GM13977 (cell line): ENCODE measurements around the gene CXXC5.

Experiments
- DNase-seq: peaks from one replicate; pipeline ENCODE4 v3.0.0; 2012; ENCODE audit warnings: low spot score
- in situ Hi-C: fragments of 300-500 bp; cut with MboI; formaldehyde crosslinking; loops from one replicate; pipeline ENCODE4 v1.12.0; 2022; ENCODE audit warnings: low sequenced_read_pairs, low pct_unique_long_range_greater_than_20kb, mixed read lengths, inconsistent platforms; ENCODE audit not compliant: unreplicated experiment
- TF ChIP-seq, protein P1 (sequence below): IDR thresholded peaks from 2 replicates; pipeline ENCODE4 v1.5.1; 2012; ENCODE audit warnings: mild to moderate bottlenecking, control low read depth; ENCODE audit not compliant: insufficient read depth; ENCODE audit errors: extremely low read depth, missing control alignments

CXXC5 gene

DNA sequence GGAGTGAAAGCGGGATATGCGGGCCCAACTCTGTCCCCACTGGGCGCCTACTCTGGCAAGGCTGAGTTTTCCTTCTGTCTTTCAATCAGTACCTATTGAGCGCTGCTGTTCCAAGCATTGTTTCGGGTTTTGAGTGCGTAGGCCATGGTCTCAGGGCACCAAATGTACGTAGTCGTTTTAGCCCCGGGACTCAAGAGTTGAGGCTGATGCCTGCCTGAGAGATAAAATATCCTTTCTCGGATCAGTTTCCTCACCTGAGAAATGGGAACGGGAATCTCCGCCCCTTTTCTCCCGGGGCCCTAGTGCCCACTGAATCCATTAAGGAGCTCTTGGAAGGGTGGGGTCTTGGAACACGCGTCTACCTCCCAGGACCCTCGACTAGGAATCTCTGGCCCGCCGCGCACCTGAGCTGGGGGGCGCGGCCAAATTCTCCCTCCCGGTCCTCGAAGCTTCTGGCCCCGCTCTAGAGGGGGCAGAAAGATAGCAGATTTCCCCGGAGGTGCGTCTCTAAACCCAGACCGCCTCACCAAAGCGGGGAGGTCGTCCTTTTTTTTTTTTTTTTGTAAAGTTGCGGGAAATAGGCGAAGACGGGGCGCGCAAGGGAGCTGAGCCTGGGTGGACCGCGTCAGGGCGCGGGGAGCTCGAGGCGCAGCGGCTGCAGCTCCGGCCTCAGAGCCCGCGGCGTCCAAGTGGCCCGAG is 494 bp upstream of the CXXC5 start:
- in situ Hi-C loops: no loop called here
- TF ChIP-seq, protein P1, sequence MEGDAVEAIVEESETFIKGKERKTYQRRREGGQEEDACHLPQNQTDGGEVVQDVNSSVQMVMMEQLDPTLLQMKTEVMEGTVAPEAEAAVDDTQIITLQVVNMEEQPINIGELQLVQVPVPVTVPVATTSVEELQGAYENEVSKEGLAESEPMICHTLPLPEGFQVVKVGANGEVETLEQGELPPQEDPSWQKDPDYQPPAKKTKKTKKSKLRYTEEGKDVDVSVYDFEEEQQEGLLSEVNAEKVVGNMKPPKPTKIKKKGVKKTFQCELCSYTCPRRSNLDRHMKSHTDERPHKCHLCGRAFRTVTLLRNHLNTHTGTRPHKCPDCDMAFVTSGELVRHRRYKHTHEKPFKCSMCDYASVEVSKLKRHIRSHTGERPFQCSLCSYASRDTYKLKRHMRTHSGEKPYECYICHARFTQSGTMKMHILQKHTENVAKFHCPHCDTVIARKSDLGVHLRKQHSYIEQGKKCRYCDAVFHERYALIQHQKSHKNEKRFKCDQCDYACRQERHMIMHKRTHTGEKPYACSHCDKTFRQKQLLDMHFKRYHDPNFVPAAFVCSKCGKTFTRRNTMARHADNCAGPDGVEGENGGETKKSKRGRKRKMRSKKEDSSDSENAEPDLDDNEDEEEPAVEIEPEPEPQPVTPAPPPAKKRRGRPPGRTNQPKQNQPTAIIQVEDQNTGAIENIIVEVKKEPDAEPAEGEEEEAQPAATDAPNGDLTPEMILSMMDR: no peak
- DNase-seq: no peak

DNA sequence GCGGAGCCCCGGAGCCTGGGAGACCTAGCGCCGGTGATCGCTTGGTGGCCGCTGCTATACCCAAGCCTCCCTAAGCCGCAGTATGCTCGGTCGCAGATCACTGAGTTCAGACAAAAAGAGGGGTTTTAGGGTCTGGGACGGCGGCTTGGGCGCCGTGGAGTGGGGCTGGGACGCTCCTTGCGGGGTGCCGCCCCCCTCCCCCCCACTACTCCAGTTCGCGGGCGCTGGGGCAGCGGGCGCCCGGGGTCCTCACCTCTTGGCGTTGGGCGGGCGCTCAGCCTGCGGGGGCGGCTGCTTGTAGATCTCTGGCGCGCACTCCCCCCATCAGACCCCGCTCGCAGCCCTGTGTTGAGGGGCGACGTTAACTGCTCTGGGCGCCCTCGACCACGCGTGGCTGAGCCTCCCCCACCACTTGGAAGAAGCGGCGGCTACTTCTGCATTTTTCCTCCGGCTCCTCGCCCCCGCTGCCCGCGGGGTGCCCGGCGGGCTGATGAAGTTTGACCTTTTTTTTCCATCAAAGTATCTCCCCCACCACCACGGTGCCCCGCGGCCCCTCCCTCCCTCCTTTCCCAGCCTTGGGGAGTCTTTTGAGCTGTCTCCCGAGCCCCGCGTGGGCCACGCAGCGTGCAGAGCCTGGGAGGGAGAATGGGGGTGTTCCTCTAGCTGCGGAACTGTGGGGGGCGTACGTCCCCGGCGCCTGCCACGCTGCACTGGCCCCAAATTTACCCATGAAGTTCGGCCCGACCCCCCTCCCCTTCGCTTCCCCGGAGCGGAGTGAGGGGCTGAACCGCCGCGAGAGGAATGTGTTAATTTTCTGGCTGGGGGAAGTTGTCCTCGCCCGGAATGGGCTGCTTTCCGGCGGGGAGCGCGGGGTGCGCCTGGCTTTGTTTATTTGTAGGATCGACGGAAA is 1.2 kb downstream of the CXXC5 start:
- DNase-seq: no peak
- TF ChIP-seq, protein P1: peak; percentile 32
- in situ Hi-C loops: no loop called here

DNA sequence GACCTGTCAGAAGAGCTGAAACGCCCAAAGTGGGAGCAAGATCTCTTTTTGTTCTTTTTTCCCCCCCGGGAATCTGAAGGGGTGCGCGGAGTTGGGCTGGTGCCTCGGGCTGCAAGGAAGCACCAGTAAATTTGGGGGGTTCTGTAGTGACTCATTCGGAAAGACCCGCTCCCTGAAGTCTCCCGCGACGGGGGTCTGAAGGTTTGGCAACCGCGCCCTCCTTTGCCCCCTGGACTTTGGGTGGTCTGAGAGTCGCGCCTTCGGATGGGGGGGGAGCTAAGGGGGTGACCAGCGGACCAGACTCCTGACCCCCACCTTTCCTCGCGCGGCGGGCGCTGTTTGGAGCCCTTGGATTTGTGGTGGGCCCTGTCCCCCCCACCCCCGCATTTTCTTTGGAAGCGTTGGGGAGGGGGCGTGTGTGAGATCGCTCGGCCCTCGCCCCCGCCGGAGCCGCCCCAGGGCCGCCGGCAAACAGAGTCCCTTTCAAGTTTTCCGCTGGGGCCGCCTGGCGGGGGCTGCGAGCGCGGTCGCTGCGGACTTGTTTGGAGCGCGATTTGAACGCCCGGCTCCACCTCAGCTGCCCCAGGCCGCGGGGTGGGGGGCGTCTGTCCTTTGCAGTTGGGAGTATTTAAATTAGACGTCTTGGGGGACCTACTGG is 2.0 kb downstream of the CXXC5 start:
- no peak for DNase-seq
- in situ Hi-C loops: no loop called here
- TF ChIP-seq, protein P1: peak; percentile 50

DNA sequence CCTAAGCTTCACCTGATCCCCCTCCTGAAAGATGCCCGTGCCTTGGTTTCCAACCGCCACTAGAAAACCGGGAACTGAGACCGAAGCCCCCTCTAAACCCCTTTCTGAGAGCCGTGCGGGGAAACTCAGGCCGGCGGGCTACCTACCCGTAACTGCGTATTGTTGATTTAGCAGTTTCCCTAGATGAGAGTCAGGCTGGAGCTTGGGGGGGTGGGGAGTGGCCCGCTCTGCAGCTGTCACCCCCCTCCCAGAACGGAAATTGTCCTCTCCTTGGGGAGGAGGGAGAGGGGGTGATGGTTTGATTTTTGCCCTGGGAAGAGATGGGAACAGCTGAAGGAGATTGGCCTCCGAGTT is 2.5 kb downstream of the CXXC5 start:
- DNase-seq: no peak
- TF ChIP-seq, protein P1: no peak
- in situ Hi-C loops: no loop called here

DNA sequence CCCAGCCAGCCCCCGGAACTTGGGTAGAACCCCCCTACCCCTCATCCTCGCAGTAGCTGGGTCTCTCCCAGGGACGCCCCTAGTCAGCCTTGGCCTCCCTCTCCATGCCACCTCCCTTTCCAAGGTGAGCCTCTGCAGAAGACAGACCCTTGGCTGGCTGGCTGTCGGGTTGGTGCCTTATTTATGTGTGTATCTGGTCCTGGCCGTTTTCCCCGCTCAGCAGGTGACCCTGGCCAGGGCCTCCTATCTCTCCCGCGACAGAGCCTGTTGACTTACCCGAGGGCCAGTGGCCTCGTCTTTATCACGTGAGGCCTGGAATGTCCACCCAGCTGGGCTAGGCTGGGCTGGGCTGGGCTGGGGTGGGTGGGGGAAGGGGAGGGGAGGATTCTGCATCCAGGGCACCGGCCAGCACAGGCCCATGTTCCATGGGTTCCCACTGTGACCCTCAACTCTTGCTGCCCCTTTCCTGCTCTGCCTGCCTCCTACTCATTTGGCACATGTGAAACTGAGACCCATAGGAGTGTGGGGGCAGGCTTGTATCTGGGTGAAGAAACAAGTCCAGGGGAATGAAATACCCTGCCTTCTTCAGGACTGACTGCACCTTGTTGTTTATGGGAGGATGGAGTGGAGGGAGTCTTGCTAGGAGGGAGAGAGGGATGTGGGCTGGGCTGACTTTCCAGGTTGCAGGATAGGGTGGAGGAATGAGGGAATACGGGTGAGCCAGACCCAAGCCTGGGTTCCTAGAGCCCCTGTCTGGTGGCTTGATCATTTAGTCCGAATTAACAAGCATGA is 3.1 kb downstream of the CXXC5 start:
- TF ChIP-seq, protein P1: no peak
- in situ Hi-C loops: no loop called here
- no peak for DNase-seq
